GM20431 (cell line): ENCODE measurements around the gene PLXNA2.

Experiments
- in situ Hi-C: fragments of 300-500 bp; cut with MseI, MboI; formaldehyde crosslinking; loops from one replicate; pipeline ENCODE4 v1.15.0; 2020; ENCODE audit warnings: low sequenced_read_pairs; ENCODE audit not compliant: unreplicated experiment

PLXNA2 gene

DNA sequence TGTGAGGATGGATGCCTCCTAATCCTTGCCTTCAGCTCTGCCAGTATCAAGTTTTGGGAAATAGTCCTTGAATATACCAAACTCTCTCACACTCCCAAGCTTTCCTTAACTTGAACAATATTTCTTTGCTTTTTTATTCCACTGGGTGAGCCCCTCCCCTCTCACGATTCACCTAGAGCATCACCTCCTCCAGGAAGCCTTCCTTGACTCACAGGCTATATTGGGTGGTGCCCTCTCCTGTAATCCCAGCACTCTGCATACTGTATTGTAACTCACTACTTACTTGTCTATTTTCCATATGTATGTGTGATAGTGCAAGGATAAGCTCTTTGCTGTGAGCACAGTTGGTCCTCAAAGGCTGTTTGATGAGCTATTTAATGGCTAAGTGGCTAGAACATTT, 114.7 kb downstream of the PLXNA2 start:
- in situ Hi-C loops: no loop called here

DNA sequence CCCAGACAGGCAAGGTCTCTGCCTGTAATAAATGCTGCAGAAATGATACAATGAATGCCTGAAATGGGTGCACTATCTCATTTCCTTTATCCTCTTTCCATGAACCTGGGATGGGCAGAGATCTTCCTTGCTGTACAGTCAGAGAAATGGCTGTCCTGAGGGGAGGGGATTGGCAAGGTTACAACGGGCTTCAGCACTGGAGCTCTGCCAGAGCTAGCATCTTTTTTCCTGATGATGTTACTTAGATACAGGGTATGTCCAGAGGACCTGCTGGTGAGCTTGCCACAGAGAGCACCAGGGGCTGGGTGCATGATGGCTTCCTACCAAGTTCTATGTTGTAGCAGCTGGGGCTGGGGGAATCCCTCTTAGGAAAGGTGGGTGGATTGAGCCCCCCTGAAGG, 115.1 kb downstream of the PLXNA2 start:
- in situ Hi-C loops: no loop called here

DNA sequence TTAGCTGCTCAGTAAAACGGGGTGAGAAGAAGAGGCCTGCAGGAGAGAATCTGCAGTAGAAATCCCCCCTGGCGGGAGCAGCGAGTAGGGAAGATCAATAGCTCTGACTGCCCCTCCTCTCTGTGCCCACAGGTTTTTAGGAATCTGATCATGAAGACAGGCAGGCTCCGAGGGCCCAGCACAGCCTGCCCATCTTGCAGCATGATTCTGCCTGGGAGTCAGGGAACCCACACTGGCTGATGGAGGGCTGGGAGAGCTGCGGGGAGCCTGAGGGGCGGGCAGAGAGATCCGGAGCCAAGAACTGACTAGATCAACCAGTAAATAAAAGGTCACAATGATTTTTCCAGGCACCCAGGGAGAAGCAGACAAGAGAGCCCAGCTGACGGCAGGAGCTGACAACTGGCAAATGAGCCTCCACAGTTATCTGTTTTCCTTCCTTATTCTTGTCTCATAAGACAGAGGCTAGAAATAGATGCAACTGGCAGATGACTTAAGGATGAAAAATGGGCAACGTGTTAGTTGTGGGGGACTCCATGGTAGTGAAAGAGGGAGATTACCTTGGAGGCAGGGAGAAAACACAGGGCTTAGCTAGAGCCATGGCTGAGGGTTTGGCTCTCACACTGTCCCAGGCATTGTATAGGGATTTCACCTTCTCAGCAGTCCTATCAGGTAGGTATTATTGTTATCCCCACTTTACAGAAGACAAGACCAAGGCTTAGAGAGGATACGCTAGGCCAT, 116.2 kb downstream of the PLXNA2 start:
- in situ Hi-C loops: no loop called here

DNA sequence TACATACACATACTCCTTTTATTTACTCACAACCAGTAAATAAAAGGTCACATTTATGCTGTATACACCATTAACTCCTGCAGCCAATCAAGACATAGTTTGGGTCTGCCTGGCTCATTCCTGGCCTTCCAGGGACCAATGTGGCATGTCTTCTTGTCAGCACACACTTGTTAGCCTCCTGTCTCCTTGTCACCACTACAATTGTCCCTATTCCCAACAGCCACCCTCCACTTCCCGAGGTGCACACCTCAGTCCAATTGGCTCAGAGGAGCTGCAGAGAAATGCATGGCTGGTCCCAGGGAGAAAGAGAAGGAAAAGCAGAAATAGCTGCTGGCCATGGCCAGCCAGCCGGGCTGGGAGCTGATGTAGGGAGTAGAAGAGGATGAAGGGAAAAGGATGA, 116.9 kb downstream of the PLXNA2 start:
- in situ Hi-C loops: no loop called here

DNA sequence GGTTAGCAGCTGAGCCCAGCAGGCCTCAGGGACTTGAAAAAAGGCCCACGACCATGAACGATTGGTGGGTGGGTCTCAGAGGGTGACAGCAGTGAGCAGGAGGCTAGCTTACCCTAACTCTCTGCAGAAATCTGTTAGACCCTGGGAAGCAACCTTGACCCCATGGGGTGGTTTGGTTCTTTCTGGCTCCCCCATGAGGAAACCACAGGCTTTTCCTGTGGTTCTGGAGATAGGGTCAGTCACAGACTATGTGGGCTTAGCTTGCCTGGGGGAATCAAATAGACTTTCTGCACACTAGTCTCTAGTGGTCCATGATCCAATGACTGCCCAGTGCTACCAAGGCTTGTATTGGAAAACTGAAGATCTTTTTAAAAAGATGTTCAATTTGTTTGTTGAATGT, 118.1 kb downstream of the PLXNA2 start:
- in situ Hi-C loops: no loop called here

DNA sequence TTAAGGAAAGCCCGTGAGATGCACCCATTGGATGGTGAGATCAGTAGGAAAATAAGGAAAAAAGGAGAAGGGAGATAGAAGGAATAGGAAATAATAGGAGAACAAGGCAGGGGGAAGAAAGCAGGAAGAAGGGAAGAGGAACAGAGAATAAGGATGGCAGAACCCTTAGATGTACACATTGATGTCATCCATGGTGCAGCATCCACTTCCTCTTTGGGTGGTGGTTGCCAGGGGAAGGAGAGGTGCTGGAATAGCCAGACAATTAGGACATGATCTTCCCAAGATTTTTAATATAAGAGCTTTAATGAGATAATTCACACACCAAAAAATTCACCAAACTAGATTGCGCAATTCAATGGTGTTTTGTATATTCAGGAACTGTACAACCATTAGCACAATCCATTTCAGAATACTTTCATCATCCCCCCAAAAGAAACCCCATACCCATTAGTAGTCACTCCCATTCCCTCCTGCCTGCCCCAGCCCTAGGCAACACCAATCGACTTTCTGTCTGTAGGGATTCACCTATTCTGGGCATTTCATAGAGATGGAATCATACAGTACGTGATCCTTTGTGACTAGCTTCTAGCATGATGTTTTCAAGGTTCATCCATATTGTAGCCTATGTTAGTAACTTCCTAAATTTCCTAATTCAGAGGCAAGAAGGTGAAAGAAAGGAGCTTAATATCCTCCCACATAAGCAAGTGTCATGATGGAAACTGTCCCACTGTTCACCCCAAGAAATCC, 121.4 kb downstream of the PLXNA2 start:
- in situ Hi-C loops: no loop called here

DNA sequence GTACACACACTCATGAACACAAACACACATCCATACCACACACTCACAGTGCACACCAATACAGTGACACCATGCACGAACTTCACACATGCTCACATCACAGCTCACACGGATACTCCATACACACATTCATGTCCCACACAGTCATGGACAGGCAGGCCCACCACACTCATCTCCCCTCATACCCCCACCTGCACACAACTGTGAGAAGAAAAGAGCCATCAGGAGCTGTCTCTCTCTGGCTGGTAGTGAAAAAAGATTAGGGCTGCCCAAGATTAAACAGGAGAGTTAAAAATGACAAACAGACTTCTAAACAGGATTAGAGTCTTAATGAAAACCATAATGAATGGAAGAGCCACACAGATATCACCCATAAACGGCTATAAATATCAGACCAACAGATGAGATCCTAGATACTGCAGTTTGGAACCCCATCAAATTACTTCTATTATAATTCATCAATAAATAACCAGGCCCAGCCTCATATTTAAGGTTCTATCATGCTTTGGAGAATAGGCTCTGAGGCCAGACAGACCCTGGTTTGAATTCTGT, 122.3 kb downstream of the PLXNA2 start:
- in situ Hi-C loops: no loop called here

DNA sequence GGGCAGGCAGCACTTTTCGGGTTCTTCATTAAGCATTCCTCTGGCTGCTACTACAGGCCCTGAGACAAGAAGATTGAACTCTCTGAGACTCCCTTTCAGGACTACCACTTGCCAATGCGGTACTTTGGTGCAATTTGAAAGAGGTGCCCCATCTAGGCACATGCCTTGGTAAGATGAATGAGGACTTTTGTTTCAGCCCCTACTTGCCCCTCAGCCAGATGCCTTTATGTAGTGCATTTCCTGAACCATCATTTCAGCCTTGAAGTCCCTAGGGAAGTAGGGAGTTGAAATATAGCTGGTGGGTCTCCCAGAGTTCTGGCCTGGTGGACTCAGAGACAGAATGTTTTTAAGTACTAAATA, 123.8 kb downstream of the PLXNA2 start:
- in situ Hi-C loops: no loop called here

DNA sequence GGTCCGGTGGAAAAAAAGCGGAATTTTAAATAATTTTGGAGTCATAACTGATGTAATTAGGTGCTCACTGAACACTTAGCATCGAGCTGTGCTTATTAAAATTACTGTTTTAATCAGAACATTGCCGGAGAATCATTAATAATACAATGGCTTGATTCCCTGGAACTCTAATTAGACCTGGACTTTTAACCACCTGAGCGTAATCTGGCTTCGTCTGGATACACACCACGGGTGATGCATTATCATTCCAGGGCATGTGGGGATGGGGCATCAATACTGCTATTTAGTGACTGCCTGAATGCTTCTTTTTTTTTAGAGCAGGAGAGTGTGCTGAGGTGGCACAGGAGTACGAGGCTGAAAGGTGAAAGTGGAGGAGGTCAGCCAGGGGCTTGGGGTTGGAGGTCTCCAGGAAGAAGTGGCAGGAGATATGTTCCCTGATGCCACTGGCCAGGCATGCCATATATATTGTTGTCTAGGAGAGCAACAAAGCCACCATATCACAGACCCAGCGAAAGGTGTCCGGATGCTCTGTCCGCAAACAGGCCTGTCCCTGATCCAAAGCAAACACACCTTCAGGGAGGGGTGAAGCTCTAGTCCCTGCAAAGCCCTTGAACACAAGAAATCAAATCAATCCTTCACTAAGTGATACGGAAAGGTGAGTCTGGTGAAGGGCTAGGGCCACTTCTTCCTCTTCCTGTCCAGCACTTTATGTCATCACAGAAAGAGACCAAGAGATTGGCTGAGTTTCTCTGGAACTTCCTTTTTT, 125.2 kb downstream of the PLXNA2 start:
- in situ Hi-C loops: no loop called here

DNA sequence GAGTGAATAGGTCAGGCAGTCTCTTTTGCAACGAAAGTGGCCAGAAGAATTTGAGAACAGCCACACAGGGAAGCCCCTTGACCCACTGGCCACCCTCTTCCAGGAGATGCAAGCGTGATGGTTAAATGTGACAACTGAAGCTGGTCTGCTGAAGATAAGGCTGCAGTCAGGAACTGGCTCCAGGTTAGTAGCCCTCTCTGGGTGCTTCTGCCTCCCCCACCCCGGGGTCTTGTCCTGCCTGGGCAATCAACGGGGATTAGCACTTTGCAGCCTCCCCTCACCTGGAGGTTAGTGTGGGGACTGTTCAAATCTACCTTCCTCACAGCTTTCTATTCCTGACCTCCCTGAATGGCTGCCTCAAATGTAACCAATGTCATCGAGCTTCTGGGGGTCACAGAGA, 125.9 kb downstream of the PLXNA2 start:
- in situ Hi-C loops: no loop called here

DNA sequence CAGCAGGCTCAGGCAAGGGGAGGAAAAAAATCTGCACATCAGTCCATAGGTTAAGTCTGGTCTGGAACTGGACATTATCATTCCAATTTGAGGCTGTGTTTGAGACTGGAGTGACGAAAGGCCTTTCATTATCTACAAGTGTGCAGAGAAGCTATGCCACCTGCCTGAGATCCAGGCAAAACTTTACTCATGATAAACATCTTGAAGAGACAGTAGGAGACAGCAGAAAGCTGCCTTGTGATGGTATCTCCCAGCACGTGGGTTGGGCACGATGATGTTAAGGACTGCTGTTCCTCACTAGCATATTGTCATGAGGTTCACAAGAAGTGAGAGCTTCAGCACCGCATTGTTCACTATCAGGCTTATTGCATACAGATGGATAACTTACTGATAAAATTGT, 126.4 kb downstream of the PLXNA2 start:
- in situ Hi-C loops: no loop called here

DNA sequence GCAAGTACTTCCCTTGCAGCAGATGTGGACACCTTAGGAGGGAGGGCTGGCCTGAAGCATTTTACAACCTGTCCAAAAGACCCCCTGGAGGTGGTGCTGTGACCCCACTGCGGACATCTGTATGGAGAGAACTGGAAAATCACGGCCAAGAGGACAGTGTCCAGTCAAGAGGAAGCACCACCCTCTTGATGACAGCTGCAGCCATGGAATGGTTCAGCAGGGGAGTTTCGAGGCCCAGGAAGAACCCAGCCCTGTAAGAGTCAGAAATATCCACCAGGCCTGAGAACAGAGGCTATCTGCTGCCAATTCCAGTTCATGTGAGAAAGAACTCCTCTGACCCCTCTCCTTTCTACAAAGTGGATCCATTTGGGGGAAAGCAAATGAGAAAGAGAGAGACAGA, 126.8 kb downstream of the PLXNA2 start:
- in situ Hi-C loops: no loop called here

DNA sequence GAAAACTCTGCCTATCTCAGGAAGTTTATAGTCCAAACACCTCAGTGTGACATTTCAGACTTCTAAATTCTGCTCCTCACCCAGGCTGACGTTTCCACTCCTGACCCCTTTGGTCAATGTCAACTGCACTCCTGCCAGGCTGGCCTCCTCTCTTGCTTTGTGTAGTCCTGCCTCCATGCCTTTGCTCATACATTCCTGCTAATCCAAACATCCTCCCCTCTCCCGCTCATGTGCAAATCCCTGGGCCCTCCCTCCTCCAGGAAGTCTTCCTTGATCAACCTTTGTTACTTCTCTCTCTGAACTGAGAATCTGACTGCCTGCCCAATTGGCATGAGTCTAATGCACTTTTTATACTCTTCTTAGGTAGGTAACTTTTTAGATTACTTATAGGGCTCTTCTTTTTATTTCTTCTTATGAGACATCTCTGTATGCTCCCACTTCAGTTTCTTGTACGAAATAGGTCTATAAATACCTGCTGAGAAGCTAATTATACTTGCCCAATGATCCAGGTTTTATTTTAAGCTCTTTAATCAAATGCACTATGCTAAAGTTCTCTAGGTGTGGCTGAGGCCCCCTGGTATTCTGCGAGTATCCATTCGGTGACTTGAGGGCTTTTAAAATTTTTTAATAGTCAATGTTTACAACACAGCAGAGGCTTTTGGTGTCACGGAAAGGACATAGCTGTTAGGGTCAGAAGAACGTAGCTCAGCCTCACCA, 128.1 kb downstream of the PLXNA2 start:
- in situ Hi-C loops: no loop called here

DNA sequence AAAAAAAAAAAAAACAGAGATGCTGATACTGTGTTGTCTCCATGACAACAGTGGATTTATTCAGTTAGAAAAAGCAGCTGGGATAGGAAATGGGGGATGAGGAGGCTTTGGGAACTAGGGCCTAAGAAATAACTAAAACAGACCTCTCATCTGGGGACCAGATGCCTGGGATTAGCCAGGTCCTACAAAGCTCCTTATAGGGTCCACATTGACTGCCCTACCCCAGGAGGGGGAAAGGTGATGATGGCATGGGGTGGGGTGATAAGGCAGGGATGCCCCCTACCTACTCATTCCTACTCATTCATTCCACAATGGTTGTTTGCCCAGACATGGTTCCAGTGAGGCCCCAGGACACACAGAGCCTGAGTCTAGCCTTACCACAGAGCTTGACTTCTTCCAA, 131.2 kb downstream of the PLXNA2 start:
- in situ Hi-C loops: no loop called here

DNA sequence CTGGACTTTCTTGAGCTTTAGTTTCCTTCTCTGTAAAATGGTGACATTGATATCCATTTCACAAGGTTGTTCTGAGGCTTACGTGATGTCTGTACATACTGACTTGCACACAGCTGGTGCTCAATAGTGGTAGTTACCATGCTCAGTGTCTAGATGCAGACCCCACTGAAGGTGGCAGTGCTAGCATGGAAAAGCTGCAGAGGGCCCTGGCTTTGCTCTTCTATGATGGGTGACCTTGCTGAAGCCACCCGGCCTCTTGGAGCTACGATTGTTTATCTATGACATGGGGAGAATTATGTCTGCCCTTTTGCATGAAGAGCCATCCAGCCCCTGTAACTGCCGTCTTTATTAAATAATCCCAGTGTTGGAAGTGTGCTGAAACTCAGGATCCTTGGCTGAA, 131.8 kb downstream of the PLXNA2 start:
- in situ Hi-C loops: no loop called here

DNA sequence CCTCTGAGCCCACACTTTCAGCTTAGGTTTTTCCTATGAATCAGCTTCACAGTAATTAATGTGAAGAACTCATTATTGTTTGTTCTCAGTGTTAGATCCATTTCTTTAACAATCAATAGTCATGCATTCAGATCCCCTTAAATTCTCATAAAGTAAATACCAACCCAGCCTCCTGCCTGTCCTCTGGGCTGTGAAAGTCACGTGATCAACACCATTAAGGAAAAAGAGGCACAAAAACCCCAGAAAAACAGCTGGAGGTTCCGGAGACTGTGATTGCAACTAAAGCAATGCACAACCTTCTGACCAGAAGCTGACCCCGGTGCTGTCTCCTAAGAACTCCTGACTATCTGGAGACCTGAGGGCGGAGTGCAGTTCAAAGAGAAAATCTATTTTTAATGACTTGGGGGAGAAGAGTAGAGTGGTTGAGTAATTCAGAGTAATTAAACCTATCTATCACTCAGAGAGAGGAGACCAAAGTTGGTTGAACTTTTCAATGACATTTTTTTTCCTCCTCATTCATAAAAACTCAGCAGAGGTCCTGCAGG, 132.5 kb downstream of the PLXNA2 start:
- in situ Hi-C loops: no loop called here

DNA sequence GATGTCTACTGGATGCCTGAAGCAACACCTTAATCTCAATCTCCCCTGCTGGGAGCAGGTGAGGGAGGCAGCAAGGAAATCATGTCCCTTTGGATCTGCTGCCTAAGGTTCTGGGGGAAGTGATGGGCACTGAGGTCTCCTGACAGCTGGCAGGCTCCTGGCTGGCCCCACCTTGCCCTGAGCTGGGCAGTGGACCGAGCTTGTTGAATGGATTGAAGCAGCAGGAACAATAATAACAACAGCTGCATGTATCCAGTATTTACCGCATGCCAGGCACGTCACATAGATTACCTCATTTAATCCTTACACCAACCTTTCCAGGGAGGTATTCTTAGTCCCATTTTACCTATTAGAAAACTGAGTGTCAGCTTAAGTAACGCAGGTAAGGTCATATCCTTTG, 133.9 kb downstream of the PLXNA2 start:
- in situ Hi-C loops: no loop called here

DNA sequence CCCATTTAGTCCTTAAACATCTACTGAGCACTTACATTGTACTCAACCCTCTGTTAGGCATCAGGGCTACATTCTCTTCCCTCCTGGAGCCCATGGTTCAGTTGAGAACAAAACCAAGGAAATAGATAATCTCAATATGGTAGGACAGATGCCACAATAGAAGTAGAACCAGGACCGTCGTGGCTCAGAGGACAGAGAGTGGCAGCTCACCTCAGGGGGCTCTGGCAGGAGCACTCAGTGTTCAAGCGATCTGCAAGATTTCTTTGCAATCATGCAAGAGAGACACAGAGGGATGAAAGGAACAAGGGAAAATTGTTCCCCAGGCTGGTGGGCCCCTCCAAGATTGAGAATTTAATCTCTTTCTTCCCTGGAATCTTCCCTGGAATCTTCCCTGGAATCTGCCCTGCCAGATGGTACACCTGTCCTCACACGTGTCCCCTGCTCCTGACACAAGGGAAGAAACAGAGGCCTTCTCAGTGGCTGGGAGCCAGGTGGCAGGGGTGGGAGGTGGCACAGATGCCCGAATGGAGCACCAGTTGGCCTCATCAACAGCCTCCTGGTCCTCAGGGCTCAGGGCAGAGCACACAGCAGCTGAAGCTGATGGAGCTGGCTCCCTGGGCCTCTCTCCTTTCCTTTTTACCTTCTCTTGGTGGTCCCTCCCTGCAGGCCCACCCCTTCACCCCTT, 135.4 kb downstream of the PLXNA2 start:
- in situ Hi-C loops: no loop called here

DNA sequence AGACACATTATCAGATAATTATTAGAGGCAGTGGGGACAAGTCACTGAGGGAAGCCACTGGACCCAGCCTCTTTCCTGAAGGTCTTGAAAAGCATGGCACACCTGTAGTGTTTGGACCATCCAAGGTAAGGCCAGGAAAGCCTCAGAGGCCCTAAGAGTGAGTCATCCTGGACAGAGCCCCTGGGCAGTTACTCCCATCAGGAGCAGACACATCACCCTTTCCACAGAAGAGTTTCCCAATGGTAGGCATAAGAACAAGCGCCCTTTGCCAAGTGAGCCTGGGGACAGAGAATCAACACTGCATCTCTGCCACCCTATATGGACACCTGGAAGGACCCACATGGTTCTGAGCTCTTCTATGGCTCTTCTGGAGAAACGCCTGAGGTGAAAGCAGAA, 136.0 kb downstream of the PLXNA2 start:
- in situ Hi-C loops: no loop called here
